HepG2 (cell line): Measurements from ENCODE around the gene BCL11B.

ENCODE experiments used
- CTCF ChIP-seq: sonication (generic); formaldehyde crosslinking; IDR thresholded peaks from 2 replicates; pipeline ENCODE4 v1.5.0; 2020; ENCODE audit warnings: mild to moderate bottlenecking, missing genetic modification reagents, moderate library complexity
- POLR2AphosphoS5 ChIP-seq: IDR thresholded peaks from 2 replicates; pipeline ENCODE4 v1.6.1; 2012; ENCODE audit warnings: low read depth, low read length

DNA sequence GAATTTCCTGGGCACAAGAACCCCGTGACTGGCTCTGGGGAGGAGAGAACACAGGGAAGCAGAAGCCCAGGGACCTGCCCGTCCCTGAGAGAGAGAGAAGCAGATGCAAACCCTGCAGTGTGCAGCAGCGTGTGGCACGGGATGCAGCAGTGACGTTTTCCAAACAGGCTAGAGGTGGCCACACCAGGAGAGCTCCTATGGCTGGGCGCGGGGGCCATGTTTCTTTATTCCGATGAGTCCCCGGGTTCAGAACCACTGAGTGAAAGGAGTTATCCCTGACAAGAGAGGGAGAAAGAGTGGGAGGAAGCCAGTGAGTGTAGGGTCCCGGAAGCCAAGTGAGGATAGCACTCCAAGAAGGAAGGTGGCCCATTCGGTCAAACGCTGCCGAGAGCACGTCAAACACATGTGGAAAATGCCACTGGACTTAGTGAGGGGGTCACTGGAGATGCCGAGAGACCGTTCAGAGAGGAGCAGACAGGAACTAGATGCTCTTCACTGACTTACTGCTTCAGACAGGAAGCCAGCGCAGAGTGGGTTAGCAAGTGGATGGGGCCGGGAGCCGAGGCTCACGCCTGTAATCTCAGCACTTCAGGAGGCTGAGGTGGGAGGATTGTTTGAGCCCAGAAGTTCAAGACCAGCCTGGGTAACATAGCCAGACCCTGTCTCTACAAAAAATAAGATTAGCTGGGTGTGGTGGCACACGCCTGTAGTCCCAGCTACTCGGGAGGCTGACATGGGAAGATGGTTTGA lies 123.0 kb downstream of the BCL11B start:
- TF ChIP-seq POLR2AphosphoS5 (no peak), CTCF (CRISPR knock-in tag) (no peak)
